HCT116 (cell line): ENCODE measurements around the gene KCTD14.

Experiments used
- EGR1 ChIP-seq: IDR thresholded peaks from 2 replicates; pipeline ENCODE4 v1.6.1; 2012; ENCODE audit warnings: low read depth
- POLR2A ChIP-seq: IDR thresholded peaks from 2 replicates; pipeline ENCODE4 v1.7.0; 2011; ENCODE audit warnings: borderline replicate concordance; ENCODE audit not compliant: insufficient read depth, insufficient read length; ENCODE audit errors: extremely low read depth
- POLR2AphosphoS5 ChIP-seq: IDR thresholded peaks from 2 replicates; pipeline ENCODE4 v1.6.1; 2011; ENCODE audit warnings: mild to moderate bottlenecking, low read depth, low read length, moderate library complexity
- YY1 ChIP-seq: IDR thresholded peaks from 2 replicates; pipeline ENCODE4 v1.6.1; 2011; ENCODE audit warnings: low read length, low read depth, moderate library complexity, mild to moderate bottlenecking; ENCODE audit not compliant: insufficient replicate concordance; ENCODE audit errors: extremely low read depth
- TF ChIP-seq, protein P1 (sequence below), 3 experiments: fragments of 200-600 bp in 1 of 3; sonication (generic) in 1 of 3; IDR thresholded peaks in 2 of 3; conservative IDR thresholded peaks in 1 of 3; 2 replicates each; pipeline ENCODE4 v1.5.1; 2012 to 2017; ENCODE audit warnings: low read depth in 2 of 3, low read length in 2 of 3, antibody characterized with exemption in 1 of 3, borderline replicate concordance in 1 of 3, control low read depth in 1 of 3, mild to moderate bottlenecking in 1 of 3, mixed read lengths in 1 of 3, mixed run types in 1 of 3, moderate library complexity in 1 of 3; ENCODE audit not compliant: insufficient read depth in 1 of 3
- TF ChIP-seq, protein P2 (sequence below): IDR thresholded peaks from 2 replicates; pipeline ENCODE4 v1.6.1; 2012; ENCODE audit warnings: low read depth

DNA sequence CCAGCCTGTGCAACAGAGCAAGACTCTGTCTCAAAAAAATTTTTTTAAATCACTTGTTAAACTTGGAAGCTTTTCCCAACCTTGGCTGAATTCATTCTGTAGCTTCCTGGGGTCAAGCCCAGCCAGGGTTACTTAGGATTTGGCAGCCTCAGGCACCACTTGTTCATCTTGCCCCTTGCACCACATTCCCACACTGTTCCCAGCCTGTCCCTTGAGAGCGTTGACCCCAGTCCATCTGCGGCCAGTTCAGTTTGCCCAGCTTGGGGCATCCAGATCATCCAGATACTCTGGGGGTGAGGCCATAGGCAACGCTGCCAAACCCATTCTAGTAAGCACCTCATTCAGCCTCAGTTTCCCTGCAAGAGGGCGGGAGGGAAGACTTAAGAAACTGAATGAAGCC lies 31.9 kb upstream of the KCTD14 start:
- TF ChIP-seq, protein P1, sequence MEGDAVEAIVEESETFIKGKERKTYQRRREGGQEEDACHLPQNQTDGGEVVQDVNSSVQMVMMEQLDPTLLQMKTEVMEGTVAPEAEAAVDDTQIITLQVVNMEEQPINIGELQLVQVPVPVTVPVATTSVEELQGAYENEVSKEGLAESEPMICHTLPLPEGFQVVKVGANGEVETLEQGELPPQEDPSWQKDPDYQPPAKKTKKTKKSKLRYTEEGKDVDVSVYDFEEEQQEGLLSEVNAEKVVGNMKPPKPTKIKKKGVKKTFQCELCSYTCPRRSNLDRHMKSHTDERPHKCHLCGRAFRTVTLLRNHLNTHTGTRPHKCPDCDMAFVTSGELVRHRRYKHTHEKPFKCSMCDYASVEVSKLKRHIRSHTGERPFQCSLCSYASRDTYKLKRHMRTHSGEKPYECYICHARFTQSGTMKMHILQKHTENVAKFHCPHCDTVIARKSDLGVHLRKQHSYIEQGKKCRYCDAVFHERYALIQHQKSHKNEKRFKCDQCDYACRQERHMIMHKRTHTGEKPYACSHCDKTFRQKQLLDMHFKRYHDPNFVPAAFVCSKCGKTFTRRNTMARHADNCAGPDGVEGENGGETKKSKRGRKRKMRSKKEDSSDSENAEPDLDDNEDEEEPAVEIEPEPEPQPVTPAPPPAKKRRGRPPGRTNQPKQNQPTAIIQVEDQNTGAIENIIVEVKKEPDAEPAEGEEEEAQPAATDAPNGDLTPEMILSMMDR (IDR thresholded peaks at IDR 0.05 in 2 of 3, conservative IDR thresholded peaks at IDR 0.05 in 1 of 3; ENCODE audit: borderline replicate concordance in 1 of 3, insufficient read depth in 1 of 3, low read depth in 2 of 3, low read length in 2 of 3), result no peak
- TF ChIP-seq, protein P2, sequence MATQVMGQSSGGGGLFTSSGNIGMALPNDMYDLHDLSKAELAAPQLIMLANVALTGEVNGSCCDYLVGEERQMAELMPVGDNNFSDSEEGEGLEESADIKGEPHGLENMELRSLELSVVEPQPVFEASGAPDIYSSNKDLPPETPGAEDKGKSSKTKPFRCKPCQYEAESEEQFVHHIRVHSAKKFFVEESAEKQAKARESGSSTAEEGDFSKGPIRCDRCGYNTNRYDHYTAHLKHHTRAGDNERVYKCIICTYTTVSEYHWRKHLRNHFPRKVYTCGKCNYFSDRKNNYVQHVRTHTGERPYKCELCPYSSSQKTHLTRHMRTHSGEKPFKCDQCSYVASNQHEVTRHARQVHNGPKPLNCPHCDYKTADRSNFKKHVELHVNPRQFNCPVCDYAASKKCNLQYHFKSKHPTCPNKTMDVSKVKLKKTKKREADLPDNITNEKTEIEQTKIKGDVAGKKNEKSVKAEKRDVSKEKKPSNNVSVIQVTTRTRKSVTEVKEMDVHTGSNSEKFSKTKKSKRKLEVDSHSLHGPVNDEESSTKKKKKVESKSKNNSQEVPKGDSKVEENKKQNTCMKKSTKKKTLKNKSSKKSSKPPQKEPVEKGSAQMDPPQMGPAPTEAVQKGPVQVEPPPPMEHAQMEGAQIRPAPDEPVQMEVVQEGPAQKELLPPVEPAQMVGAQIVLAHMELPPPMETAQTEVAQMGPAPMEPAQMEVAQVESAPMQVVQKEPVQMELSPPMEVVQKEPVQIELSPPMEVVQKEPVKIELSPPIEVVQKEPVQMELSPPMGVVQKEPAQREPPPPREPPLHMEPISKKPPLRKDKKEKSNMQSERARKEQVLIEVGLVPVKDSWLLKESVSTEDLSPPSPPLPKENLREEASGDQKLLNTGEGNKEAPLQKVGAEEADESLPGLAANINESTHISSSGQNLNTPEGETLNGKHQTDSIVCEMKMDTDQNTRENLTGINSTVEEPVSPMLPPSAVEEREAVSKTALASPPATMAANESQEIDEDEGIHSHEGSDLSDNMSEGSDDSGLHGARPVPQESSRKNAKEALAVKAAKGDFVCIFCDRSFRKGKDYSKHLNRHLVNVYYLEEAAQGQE, result no peak
- TF ChIP-seq POLR2A (no peak), EGR1 (no peak), POLR2AphosphoS5 (no peak), YY1 (no peak)
